B cell (primary cell): Measurements from ENCODE around the gene CTRB2.

Experiments used
- CTCF ChIP-seq: fragments of 200-600 bp; IDR thresholded peaks from one replicate; pipeline ENCODE4 v1.8.0; 2022; ENCODE audit warnings: antibody characterized with exemption, mild to moderate bottlenecking
- EZH2 ChIP-seq: IDR thresholded peaks from 2 replicates; pipeline ENCODE4 v1.6.1; 2012; ENCODE audit warnings: borderline replicate concordance, low read depth, mild to moderate bottlenecking, moderate library complexity, low read length; ENCODE audit not compliant: insufficient read depth, poor library complexity, severe bottlenecking

GRCh38 chr16:75206749-75207451 lies at the start of gene CTRB2:
- TF ChIP-seq CTCF (no peak), EZH2 (no peak)
